ENCODE data around the gene AGBL1. TPM values are rescaled to one million over a fixed set of nuclear protein-coding genes. Genes with fewer than 3 reads are reported as not detected.

Gene AGBL1
- total and polyA plus RNA-seq, 4 donors = not detected

GRCh38 chr15:86106306-86106705 lies 26.6 kb downstream of the AGBL1 start:
- peaks cover 0 to 4% (median 1%) of the 10 kb centered on the region in 4 donors for H3K27me3 ChIP-seq (ENCODE audit: control insufficient read depth in 4 of 4, insufficient read depth in 4 of 4, low read length in 3 of 4)
- DNase-seq (ENCODE audit: low spot score) = no peak

GRCh38 chr15:86115145-86115801 lies 35.6 kb downstream of the AGBL1 start:
- Histone ChIP-seq H3K27ac (ENCODE audit: low read depth in 1 of 2, low read length in 2 of 2) (no peak overlapping the region), H3K9ac (ENCODE audit: low read depth in 1 of 2, low read length in 2 of 2) (no peak overlapping the region), H3K36me3 (ENCODE audit: control insufficient read depth in 4 of 4, insufficient read depth in 3 of 4, low read depth in 1 of 4, low read length in 3 of 4) (no peaks in the 10 kb centered on the region), H3K27me3 (ENCODE audit: control insufficient read depth in 4 of 4, insufficient read depth in 4 of 4, low read length in 3 of 4) (no peaks in the 10 kb centered on the region), H3K4me3 (ENCODE audit: low read depth in 1 of 3, low read length in 3 of 3) (no peak overlapping the region), H3K9me3 (ENCODE audit: control insufficient read depth in 4 of 4, low read length in 3 of 4) (no peaks in the 10 kb centered on the region), H3K4me1 (ENCODE audit: control insufficient read depth in 4 of 4, insufficient read depth in 4 of 4, low read length in 3 of 4) (no peaks in the 10 kb centered on the region)
- 77% methylated on average over 4 of the region's 4 CpGs for WGBS
- DNase-seq (ENCODE audit: low spot score) = no peak
- peak in 1 of 2 donors; percentile 7 for TF ChIP-seq RAD21 (IDR thresholded peaks at IDR 0.05)
- TF ChIP-seq RXRA (IDR thresholded peaks at IDR 0.05) = no peak
- TF ChIP-seq ZBTB33 (IDR thresholded peaks at IDR 0.05) = no peak

More at GRCh38 chr15:86106306-86106705, 26.6 kb downstream of the AGBL1 start:
- no peak overlapping the region for H3K9ac ChIP-seq (ENCODE audit: low read depth in 1 of 2, low read length in 2 of 2)
- TF ChIP-seq EGR1 (IDR thresholded peaks at IDR 0.05; ENCODE audit: low read depth in 2 of 2) (no peak), RAD21 (IDR thresholded peaks at IDR 0.05) (no peak), JUND (IDR thresholded peaks at IDR 0.05) (no peak), SP1 (IDR thresholded peaks at IDR 0.05) (no peak), GABPA (IDR thresholded peaks at IDR 0.05 in 1 of 2, conservative IDR thresholded peaks at IDR 0.05 in 1 of 2) (no peak), HNF4G (IDR thresholded peaks at IDR 0.05) (no peak), FOXA2 (IDR thresholded peaks at IDR 0.05) (no peak), TAF1 (conservative IDR thresholded peaks at IDR 0.05) (no peak), YY1 (IDR thresholded peaks at IDR 0.05) (no peak), MAX (IDR thresholded peaks at IDR 0.05) (no peak), FOXA1 (IDR thresholded peaks at IDR 0.05) (no peak)
- no peak overlapping the region for H3K4me3 ChIP-seq (ENCODE audit: low read depth in 1 of 3, low read length in 3 of 3)
- H3K9me3 ChIP-seq (ENCODE audit: control insufficient read depth in 4 of 4, low read length in 3 of 4) = peaks cover 0 to 2% (median 0%) of the 10 kb centered on the region in 4 donors
- no peak overlapping the region for H3K27ac ChIP-seq (ENCODE audit: low read depth in 1 of 2, low read length in 2 of 2)
- WGBS = 74% methylated on average over 4 of the region's 4 CpGs
- H3K36me3 ChIP-seq (ENCODE audit: control insufficient read depth in 4 of 4, insufficient read depth in 3 of 4, low read depth in 1 of 4, low read length in 3 of 4) = no peaks in the 10 kb centered on the region
- H3K4me1 ChIP-seq (ENCODE audit: control insufficient read depth in 4 of 4, insufficient read depth in 4 of 4, low read length in 3 of 4) = no peaks in the 10 kb centered on the region

GRCh38 chr15:86121568-86122225 lies 42.0 kb downstream of the AGBL1 start:
- H3K4me3 ChIP-seq (ENCODE audit: low read depth in 1 of 3, low read length in 3 of 3) = no peak overlapping the region
- H3K4me1 ChIP-seq (ENCODE audit: control insufficient read depth in 4 of 4, insufficient read depth in 4 of 4, low read length in 3 of 4) = no peaks in the 10 kb centered on the region
- no peaks in the 10 kb centered on the region for H3K9me3 ChIP-seq (ENCODE audit: control insufficient read depth in 4 of 4, low read length in 3 of 4)
- no peak overlapping the region for H3K9ac ChIP-seq (ENCODE audit: low read depth in 1 of 2, low read length in 2 of 2)
- 55% methylated on average over 7 of the region's 7 CpGs for WGBS
- no peak overlapping the region for H3K27ac ChIP-seq (ENCODE audit: low read depth in 1 of 2, low read length in 2 of 2)
- H3K27me3 ChIP-seq (ENCODE audit: control insufficient read depth in 4 of 4, insufficient read depth in 4 of 4, low read length in 3 of 4) = no peaks in the 10 kb centered on the region
- DNase-seq (ENCODE audit: low spot score) = no peak
- H3K36me3 ChIP-seq (ENCODE audit: control insufficient read depth in 4 of 4, insufficient read depth in 3 of 4, low read depth in 1 of 4, low read length in 3 of 4) = no peaks in the 10 kb centered on the region
- no peak for TF ChIP-seq ZBTB33 (IDR thresholded peaks at IDR 0.05)
- no peak for TF ChIP-seq YY1 (IDR thresholded peaks at IDR 0.05)
- TF ChIP-seq JUND (IDR thresholded peaks at IDR 0.05) = no peak
- no peak for TF ChIP-seq CTCF (IDR thresholded peaks at IDR 0.05; ENCODE audit: low read depth, low read length, missing input control)
- no peak for TF ChIP-seq SP1 (IDR thresholded peaks at IDR 0.05)
- TF ChIP-seq RAD21 (IDR thresholded peaks at IDR 0.05) = no peak
- no peak for TF ChIP-seq NR2F2 (IDR thresholded peaks at IDR 0.05)
- no peak for TF ChIP-seq HNF4A (conservative IDR thresholded peaks at IDR 0.05)
- TF ChIP-seq HNF4G (IDR thresholded peaks at IDR 0.05) = no peak
- no peak for TF ChIP-seq FOXA2 (IDR thresholded peaks at IDR 0.05)
- TF ChIP-seq FOXA1 (IDR thresholded peaks at IDR 0.05) = no peak
- TF ChIP-seq RXRA (IDR thresholded peaks at IDR 0.05) = no peak
- no peak for TF ChIP-seq REST (IDR thresholded peaks at IDR 0.05)
